A549 (cell line): ENCODE data around the gene PITPNB. TPM values are rescaled to one million over a fixed set of nuclear protein-coding genes. Genes with fewer than 3 reads are reported as not detected.

Experiments
- ATAC-seq, 2 experiments: fragments of 200-7000 bp in 1 of 2; fragments of >200 bp in 1 of 2; cut with Nextera tagmentation in 1 of 2; cut with Tn5 transposase in 1 of 2; 3 replicates each; pipeline versions ENCODE4 v1.8.0 to v1.9.1; 2018 to 2020; ENCODE audit warnings: mild to moderate bottlenecking in 1 of 2, moderate library complexity in 1 of 2
- CTCF ChIA-PET: fragments of 300-600 bp; sonication (Branson Sonifier 250); formaldehyde crosslinking; extraction: SDS; loops from one replicate; lab custom pipeline; 2021; ENCODE audit warnings: antibody characterized with exemption, inconsistent platforms; lab: Yijun Ruan, JAX
- POLR2A ChIA-PET: fragments of 350-600 bp; formaldehyde crosslinking; extraction: SDS; loops from one replicate; lab custom pipeline; 2021; ENCODE audit warnings: antibody characterized with exemption, inconsistent platforms; lab: Yijun Ruan, JAX
- DNase-seq, 2 experiments: peaks; one replicate each; pipeline versions ENCODE4 v3.0.0 to v3.0.0-alpha.2; 2011 to 2016; ENCODE audit warnings: low read depth in 1 of 2, low spot score in 1 of 2
- FAIRE-seq: peaks from 2 replicates; lab custom pipeline; 2011; peaks lifted over from hg19 to GRCh38; lab: Jason Lieb, UNC
- H3K27ac ChIP-seq, 2 experiments: fragments of >200 bp; sonication (Bioruptor Twin); formaldehyde crosslinking; 3 replicates each; pipeline ENCODE4 v1.5.1; 2016 to 2017
- H3K4me1 ChIP-seq: fragments of >200 bp; sonication (Bioruptor Twin); formaldehyde crosslinking; 3 replicates; pipeline ENCODE4 v1.6.1; 2016
- H3K4me2 ChIP-seq: fragments of >200 bp; sonication (Bioruptor Twin); formaldehyde crosslinking; 3 replicates; pipeline ENCODE4 v1.6.1; 2016
- H3K4me3 ChIP-seq: fragments of >200 bp; sonication (Bioruptor Twin); formaldehyde crosslinking; 3 replicates; pipeline ENCODE4 v1.5.1; 2016
- H3K9me3 ChIP-seq: fragments of >200 bp; sonication (Bioruptor Twin); formaldehyde crosslinking; 3 replicates; pipeline ENCODE4 v1.6.1; 2016
- BCL3 ChIP-seq: fragments of >200 bp; sonication (Bioruptor Twin); formaldehyde crosslinking; IDR thresholded peaks from 3 replicates; pipeline ENCODE4 v1.6.1; 2016
- CBX2 ChIP-seq: fragments of 200-600 bp; sonication (generic); IDR thresholded peaks from 2 replicates; pipeline ENCODE4 v1.6.1; 2016; ENCODE audit warnings: low read depth, mild to moderate bottlenecking, borderline replicate concordance
- ESRRA ChIP-seq: fragments of 150-350 bp; IDR thresholded peaks from 2 replicates; pipeline ENCODE4 v1.6.1; 2014; ENCODE audit warnings: mild to moderate bottlenecking, low read length, borderline replicate concordance
- GATA3 ChIP-seq: IDR thresholded peaks from 2 replicates; pipeline ENCODE4 v1.6.1; 2012; ENCODE audit warnings: borderline replicate concordance
- HDAC2 ChIP-seq: fragments of 200-600 bp; sonication (generic); IDR thresholded peaks from 2 replicates; pipeline ENCODE4 v1.6.1; 2016
- HOXB13 ChIP-seq: fragments of 250-450 bp; sonication (Bioruptor Pico); IDR thresholded peaks from 2 replicates; pipeline ENCODE4 v1.5.0; 2020; ENCODE audit warnings: low read depth, mild to moderate bottlenecking, moderate library complexity
- JUNB ChIP-seq: fragments of >200 bp; sonication (Bioruptor Twin); formaldehyde crosslinking; IDR thresholded peaks from 2 replicates; pipeline ENCODE4 v1.6.1; 2016
- KDM1A ChIP-seq: fragments of 200-600 bp; sonication (generic); IDR thresholded peaks from 2 replicates; pipeline ENCODE4 v1.6.1; 2016; ENCODE audit warnings: low read depth, mild to moderate bottlenecking
- MAZ ChIP-seq: fragments of 150-350 bp; IDR thresholded peaks from 2 replicates; pipeline ENCODE4 v1.6.1; 2014; ENCODE audit warnings: antibody characterized with exemption, low read depth, low read length, borderline replicate concordance
- NPAS2 ChIP-seq: fragments of 250-450 bp; sonication (Bioruptor Pico); IDR thresholded peaks from 2 replicates; pipeline ENCODE4 v1.8.0; 2022; ENCODE audit warnings: mild to moderate bottlenecking, moderate library complexity, borderline replicate concordance
- RAD21 ChIP-seq, 2 experiments: fragments of >200 bp in 1 of 2; sonication (Bioruptor Twin) in 1 of 2; formaldehyde crosslinking in 1 of 2; IDR thresholded peaks in 1 of 2; conservative IDR thresholded peaks in 1 of 2; 2 replicates in 1 of 2; 3 replicates in 1 of 2; pipeline ENCODE4 v1.6.1; 2012 to 2018; ENCODE audit warnings: inconsistent platforms in 1 of 2
- RARB ChIP-seq: fragments of 250-450 bp; sonication (Bioruptor Pico); IDR thresholded peaks from 2 replicates; pipeline ENCODE4 v1.8.0; 2021; ENCODE audit warnings: mild to moderate bottlenecking, moderate library complexity
- RFX5 ChIP-seq: fragments of 450-650 bp; IDR thresholded peaks from 2 replicates; pipeline ENCODE4 v1.7.1; 2014; ENCODE audit warnings: antibody characterized with exemption, mild to moderate bottlenecking, moderate library complexity
- SMC3 ChIP-seq: fragments of >200 bp; sonication (Bioruptor Twin); formaldehyde crosslinking; IDR thresholded peaks from 3 replicates; pipeline ENCODE4 v1.6.1; 2018; ENCODE audit warnings: inconsistent platforms
- TFCP2L1 ChIP-seq: fragments of 250-450 bp; sonication (Bioruptor Pico); IDR thresholded peaks from 2 replicates; pipeline ENCODE4 v1.5.0; 2021; ENCODE audit warnings: mild to moderate bottlenecking
- ZC3H11A ChIP-seq: fragments of 450-650 bp; IDR thresholded peaks from 2 replicates; pipeline ENCODE4 v1.6.1; 2014; ENCODE audit warnings: antibody characterized with exemption, mild to moderate bottlenecking
- whole genome bisulfite sequencing: methylation state at CpG from one replicate; pipeline ENCODE4 v1.1.6; 2017; ENCODE audit errors: missing lambda C conversion rate; 5-methylcytosine and 5-hydroxymethylcytosine counted together
- polyA plus RNA-seq, 4 experiments: library from polyadenylated mRNA; depleted of rRNA in 3 of 4; stranded (reverse); fragments of >200 nt; fragmentation: RNase III in 1 of 4; extraction: RNeasy Plus Mini Kit Qiagen cat#74134 plus additional on column Dnase treatment in 1 of 4; gene quantifications; 2 replicates in 3 of 4; 3 replicates in 1 of 4; pipeline ENCODE4 v1.2.3, GENCODE V29; 2011 to 2017
- TF ChIP-seq, protein P1 (sequence below): fragments of >200 bp; sonication (Bioruptor Twin); formaldehyde crosslinking; IDR thresholded peaks from 3 replicates; pipeline ENCODE4 v1.5.1; 2016
- TF ChIP-seq, protein P2 (sequence below): IDR thresholded peaks from 2 replicates; pipeline ENCODE4 v1.6.1; 2012; ENCODE audit warnings: low read depth, borderline replicate concordance

The PITPNB gene
- polyA plus RNA-seq, 2 of the 4 experiments (the other 2 are of a cell fraction): 45.8 to 52.1 TPM

DNA sequence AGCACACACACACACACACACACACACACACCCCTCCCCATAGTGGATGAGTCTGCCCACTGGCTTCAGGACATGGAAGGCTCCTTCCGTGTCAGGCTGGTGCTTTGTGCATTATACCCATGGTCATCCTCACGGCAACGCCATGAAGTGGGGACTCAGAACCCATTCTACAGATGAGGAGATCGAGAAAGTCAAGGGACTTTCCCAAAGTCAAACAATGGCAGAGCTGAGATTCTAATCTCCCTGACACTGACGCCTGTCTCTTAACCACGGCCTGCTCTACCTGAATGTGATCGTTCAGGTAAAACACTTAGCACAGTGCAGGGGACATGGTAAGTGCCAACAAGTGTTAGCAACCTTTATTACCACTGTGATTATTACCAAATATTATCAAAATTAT, 113.2 kb downstream of the PITPNB start:
- 79% methylated on average over 7 of the region's 7 CpGs for WGBS
- no peak for TF ChIP-seq NPAS2
- no peak for TF ChIP-seq RARB (CRISPR knock-in tag)
- no peak for TF ChIP-seq HDAC2
- no peak for TF ChIP-seq MAZ
- no peak for TF ChIP-seq KDM1A
- TF ChIP-seq TFCP2L1: no peak
- no peak for TF ChIP-seq CBX2
- TF ChIP-seq, all 56 proteins: peak for 0
- no peak for FAIRE-seq
- H3K4me2 ChIP-seq: no peak overlapping the region
- H3K4me1 ChIP-seq: peaks cover 11% of the 10 kb centered on the region
- ChIA-PET CTCF (interaction anchor here (1.1 to 1.6 kb wide), 4 partner anchors 368 to 1134 kb away, joined by 3 to 4 read pairs (median 3); no protein-coding TSS in a partner anchor), POLR2A (no interaction called here)
- H3K4me3 ChIP-seq: no peak overlapping the region
- no peak for DNase-seq
- H3K27ac ChIP-seq: no peak overlapping the region
- ATAC-seq: no peak
- H3K9me3 ChIP-seq: no peaks in the 10 kb centered on the region

- DNase-seq (peak; percentile 57 to 59), ATAC-seq (peak; percentile 72 to 78), FAIRE-seq (no peak)
- Histone ChIP-seq H3K9me3 (no peaks in the 10 kb centered on the region), H3K4me3 (no peak overlapping the region), H3K27ac (peak overlapping the region; percentile 56 to 76; a peak in 5 of 6 replicates), H3K4me1 (peaks cover 16% of the 10 kb centered on the region), H3K4me2 (peak overlapping the region; percentile 55)
- CTCF ChIA-PET: interaction anchor here (0.6 to 2.1 kb wide), 20 partner anchors 14 to 1195 kb away, joined by 3 to 11 read pairs (median 3); no protein-coding TSS in a partner anchor
- POLR2A ChIA-PET: no interaction called here
- 22% methylated on average over 22 of the region's 31 CpGs for WGBS
- TF ChIP-seq SMC3 (peak; percentile 81), NPAS2 (no peak), BCL3 (no peak), RAD21 (conservative IDR thresholded peaks at IDR 0.05 in 1 of 2, IDR thresholded peaks at IDR 0.05 in 1 of 2) (peak; percentile 81 to 89), ESRRA (no peak)
- TF ChIP-seq, protein P1, sequence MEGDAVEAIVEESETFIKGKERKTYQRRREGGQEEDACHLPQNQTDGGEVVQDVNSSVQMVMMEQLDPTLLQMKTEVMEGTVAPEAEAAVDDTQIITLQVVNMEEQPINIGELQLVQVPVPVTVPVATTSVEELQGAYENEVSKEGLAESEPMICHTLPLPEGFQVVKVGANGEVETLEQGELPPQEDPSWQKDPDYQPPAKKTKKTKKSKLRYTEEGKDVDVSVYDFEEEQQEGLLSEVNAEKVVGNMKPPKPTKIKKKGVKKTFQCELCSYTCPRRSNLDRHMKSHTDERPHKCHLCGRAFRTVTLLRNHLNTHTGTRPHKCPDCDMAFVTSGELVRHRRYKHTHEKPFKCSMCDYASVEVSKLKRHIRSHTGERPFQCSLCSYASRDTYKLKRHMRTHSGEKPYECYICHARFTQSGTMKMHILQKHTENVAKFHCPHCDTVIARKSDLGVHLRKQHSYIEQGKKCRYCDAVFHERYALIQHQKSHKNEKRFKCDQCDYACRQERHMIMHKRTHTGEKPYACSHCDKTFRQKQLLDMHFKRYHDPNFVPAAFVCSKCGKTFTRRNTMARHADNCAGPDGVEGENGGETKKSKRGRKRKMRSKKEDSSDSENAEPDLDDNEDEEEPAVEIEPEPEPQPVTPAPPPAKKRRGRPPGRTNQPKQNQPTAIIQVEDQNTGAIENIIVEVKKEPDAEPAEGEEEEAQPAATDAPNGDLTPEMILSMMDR: peak; percentile 60
Observed at GRCh38 chr22:27804470-27805297, 114.4 kb downstream of the PITPNB start.

GRCh38 chr22:27803841-27804415, 115.1 kb downstream of the PITPNB start:
- no peak for ATAC-seq
- POLR2A ChIA-PET: no interaction called here
- DNase-seq: no peak
- H3K27ac ChIP-seq: peak overlapping the region; percentile 56 to 76; a peak in 5 of 6 replicates
- CTCF ChIA-PET: interaction anchor here (0.6 to 2.1 kb wide), 14 partner anchors 14 to 1140 kb away, joined by 3 to 11 read pairs (median 3); no protein-coding TSS in a partner anchor
- H3K4me3 ChIP-seq: no peak overlapping the region
- WGBS: 72% methylated on average over 11 of the region's 11 CpGs
- TF ChIP-seq GATA3 (no peak), JUNB (no peak), RARB (CRISPR knock-in tag) (no peak), ZC3H11A (no peak), HOXB13 (CRISPR knock-in tag) (no peak), RFX5 (no peak)
- TF ChIP-seq, protein P2, sequence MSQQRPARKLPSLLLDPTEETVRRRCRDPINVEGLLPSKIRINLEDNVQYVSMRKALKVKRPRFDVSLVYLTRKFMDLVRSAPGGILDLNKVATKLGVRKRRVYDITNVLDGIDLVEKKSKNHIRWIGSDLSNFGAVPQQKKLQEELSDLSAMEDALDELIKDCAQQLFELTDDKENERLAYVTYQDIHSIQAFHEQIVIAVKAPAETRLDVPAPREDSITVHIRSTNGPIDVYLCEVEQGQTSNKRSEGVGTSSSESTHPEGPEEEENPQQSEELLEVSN: no peak
- peaks cover 16% of the 10 kb centered on the region for H3K4me1 ChIP-seq
- no peaks in the 10 kb centered on the region for H3K9me3 ChIP-seq
- peak overlapping the region; percentile 55 for H3K4me2 ChIP-seq
- FAIRE-seq: no peak
